ENCODE data around the gene TPRA1.

The TPRA1 gene

GRCh38 chr3:127600749-127601456 is 10.4 kb upstream of the TPRA1 start:
- no peak overlapping the region for H3K4me3 ChIP-seq (replicated peaks; ENCODE audit: low read depth, low read length)
- DNase-seq (ENCODE audit: low read depth), result no peak
- TF ChIP-seq, protein P1, sequence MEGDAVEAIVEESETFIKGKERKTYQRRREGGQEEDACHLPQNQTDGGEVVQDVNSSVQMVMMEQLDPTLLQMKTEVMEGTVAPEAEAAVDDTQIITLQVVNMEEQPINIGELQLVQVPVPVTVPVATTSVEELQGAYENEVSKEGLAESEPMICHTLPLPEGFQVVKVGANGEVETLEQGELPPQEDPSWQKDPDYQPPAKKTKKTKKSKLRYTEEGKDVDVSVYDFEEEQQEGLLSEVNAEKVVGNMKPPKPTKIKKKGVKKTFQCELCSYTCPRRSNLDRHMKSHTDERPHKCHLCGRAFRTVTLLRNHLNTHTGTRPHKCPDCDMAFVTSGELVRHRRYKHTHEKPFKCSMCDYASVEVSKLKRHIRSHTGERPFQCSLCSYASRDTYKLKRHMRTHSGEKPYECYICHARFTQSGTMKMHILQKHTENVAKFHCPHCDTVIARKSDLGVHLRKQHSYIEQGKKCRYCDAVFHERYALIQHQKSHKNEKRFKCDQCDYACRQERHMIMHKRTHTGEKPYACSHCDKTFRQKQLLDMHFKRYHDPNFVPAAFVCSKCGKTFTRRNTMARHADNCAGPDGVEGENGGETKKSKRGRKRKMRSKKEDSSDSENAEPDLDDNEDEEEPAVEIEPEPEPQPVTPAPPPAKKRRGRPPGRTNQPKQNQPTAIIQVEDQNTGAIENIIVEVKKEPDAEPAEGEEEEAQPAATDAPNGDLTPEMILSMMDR (IDR thresholded peaks at IDR 0.05; ENCODE audit: low read length, missing control alignments), result no peak

- TF ChIP-seq, protein P1 (IDR thresholded peaks at IDR 0.05; ENCODE audit: low read length, missing control alignments), result no peak
- DNase-seq (ENCODE audit: low read depth), result no peak
- peak overlapping the region; percentile 61 for H3K4me3 ChIP-seq (replicated peaks; ENCODE audit: low read depth, low read length)
Measured at GRCh38 chr3:127598841-127599570, 8.5 kb upstream of the TPRA1 start.

DNA sequence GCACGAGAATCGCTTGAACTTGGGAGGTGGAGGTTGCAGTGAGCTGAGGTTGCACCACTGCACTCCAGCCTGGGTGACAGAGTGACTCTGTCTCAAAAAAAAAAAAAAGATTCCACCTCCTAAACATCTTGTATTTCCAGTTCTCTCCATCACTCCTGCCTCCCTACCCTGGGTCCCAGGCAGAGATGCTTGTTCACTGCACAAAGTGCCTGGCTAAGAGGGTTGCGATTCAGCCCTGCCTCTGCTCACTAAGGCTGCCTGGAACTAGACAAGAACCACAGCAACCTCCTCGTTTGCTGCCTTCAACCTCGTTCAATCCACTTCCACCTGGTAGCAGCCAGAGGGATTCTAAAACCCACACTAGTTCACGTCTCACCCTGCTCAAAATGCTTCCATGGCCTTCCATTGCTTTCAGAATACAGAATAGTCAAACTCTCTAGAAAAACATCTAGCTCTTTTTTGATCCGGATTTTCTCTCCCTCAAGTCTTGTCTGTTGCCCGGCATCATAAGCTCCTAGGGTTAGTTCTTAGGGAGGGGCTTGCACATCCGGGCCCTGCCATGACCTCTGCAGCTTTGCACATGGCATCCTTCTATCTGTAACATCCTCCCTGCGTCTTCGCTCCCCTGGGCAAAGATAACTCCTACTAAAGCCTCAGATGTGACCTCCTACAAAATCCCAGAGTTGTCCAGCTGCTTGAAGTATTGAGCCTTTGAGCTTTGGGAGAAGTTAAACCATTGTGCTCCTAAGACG is 6.7 kb upstream of the TPRA1 start:
- DNase-seq (ENCODE audit: low read depth), result no peak
- no peak overlapping the region for H3K4me3 ChIP-seq (replicated peaks; ENCODE audit: low read depth, low read length)
- TF ChIP-seq, protein P1 (IDR thresholded peaks at IDR 0.05; ENCODE audit: low read length, missing control alignments), result no peak

GRCh38 chr3:127595303-127595702 is 4.8 kb upstream of the TPRA1 start:
- H3K4me3 ChIP-seq (replicated peaks; ENCODE audit: low read depth, low read length), result no peak overlapping the region
- DNase-seq (ENCODE audit: low read depth), result no peak
- TF ChIP-seq, protein P1 (IDR thresholded peaks at IDR 0.05; ENCODE audit: low read length, missing control alignments), result no peak

GRCh38 chr3:127593178-127593577 is 2.6 kb upstream of the TPRA1 start:
- TF ChIP-seq, protein P1 (IDR thresholded peaks at IDR 0.05; ENCODE audit: low read length, missing control alignments), result no peak
- DNase-seq (ENCODE audit: low read depth), result no peak
- no peak overlapping the region for H3K4me3 ChIP-seq (replicated peaks; ENCODE audit: low read depth, low read length)

GRCh38 chr3:127590282-127590592 is 296 bp downstream of the TPRA1 start:
- peak overlapping the region; percentile 80 for H3K4me3 ChIP-seq (replicated peaks; ENCODE audit: low read depth, low read length)
- no peak for DNase-seq (ENCODE audit: low read depth)
- TF ChIP-seq, protein P1 (IDR thresholded peaks at IDR 0.05; ENCODE audit: low read length, missing control alignments), result no peak
